ENCODE data around the gene EYA4.

EYA4 gene

DNA sequence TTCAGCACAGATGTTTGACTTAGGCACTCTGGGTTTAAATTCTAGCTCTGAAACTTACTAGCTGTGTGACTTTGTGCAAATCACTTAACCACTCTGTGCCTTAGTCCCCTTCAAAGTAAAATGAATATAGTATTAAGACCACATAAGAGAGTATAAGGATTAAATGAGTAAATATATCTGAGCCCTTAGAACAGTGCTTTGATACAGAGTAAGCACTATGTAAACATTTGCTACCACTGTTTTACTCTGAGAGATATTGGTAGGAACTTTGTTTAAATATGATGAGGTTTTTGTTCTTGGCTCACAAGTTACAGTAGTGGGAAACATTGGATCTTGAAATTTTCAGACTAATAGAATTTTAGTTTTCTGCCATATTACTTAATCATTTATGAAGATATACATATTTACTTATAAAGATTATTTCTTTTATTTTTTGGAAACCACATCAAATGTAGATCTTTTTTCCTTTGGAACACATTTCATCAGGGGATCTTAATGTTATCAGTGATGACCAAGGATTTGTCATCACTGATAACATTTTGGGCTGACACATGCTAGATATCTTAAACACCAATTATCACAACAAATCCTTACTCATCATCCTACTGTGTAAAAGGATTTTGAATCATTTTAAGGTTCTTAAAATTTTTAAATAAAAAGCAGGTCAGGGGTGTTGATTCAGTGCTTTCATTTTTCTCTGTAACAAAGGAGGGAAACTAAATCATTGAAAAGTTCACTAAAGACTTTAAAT lies 226.2 kb downstream of the EYA4 start:
- DNase-seq = no peak

DNA sequence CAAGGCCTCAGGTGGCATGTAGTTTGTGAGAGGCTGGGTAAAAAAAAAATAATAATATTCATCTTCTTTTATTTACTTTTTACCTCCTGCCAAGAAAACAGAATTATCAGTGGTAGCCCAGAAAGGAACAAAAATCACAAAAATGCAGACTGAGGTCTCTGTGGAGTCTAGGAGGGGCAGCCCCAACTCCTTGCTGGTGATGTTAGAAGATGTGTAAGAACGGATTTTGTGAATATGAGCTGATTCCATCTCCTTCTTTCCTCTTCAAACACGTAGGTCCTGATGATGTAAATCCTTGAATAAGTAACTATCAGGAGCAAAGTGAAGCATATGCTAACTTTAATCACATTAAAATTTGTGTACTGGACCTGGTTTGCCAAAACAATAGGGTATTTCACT lies 226.8 kb downstream of the EYA4 start:
- DNase-seq = no peak

GRCh38 chr6:133468591-133468990 lies 227.4 kb downstream of the EYA4 start:
- DNase-seq = no peak

GRCh38 chr6:133474516-133474915 lies 233.4 kb downstream of the EYA4 start:
- DNase-seq = no peak

DNA sequence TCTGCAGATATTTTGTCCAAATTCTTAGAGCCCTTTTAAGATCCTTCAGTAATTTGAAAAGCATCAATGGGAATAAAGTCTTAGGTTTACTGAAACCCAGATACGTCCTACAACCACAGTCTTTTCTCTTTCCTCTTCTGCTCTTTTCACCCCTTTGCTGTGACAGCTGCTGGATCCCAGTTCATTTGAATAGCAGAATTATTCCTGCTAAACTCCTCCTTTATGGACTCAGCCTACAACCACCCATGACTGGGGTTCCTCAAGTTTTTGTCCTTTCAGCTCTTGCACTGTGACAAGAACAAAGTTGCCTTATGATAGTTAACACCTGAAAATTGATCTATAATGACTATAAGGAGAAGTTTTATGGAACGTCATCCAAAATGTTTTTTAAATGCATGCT lies 237.5 kb downstream of the EYA4 start:
- no peak for DNase-seq

GRCh38 chr6:133487174-133487573 lies 246.0 kb downstream of the EYA4 start:
- DNase-seq = no peak

DNA sequence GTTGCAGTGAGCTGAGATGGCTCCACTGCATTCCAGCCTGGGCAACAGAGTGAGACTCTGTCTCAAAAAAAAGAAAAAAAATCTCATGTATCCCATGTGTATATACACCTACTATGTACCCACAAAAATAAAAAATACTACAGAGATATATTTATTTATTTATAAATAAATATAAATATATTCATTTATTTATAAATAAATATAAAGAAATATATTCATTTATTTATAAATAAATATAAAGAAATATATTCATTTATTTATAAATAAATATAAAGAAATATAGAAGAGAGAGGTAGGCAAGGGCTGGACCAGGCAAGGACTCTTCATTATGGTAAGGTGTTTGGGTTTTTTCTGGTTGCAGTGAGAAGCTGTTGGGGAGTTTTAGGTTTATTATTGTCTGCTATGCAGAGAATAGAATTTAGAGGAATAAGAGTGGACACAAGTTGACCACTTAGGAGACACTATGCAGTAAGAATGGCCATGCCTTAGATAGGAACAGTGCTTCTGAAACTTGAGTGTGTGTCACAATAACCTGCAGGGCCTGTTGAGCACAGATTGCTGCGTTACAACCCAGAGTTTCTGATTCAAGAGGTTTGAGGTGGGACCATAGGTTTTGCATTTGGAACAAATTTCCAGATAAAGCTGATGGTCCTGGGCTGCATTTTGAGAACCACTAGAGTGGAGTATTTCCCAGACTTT lies 254.2 kb downstream of the EYA4 start:
- DNase-seq = no peak

- DNase-seq = no peak
Measured at GRCh38 chr6:133499662-133500061, 258.5 kb downstream of the EYA4 start.

DNA sequence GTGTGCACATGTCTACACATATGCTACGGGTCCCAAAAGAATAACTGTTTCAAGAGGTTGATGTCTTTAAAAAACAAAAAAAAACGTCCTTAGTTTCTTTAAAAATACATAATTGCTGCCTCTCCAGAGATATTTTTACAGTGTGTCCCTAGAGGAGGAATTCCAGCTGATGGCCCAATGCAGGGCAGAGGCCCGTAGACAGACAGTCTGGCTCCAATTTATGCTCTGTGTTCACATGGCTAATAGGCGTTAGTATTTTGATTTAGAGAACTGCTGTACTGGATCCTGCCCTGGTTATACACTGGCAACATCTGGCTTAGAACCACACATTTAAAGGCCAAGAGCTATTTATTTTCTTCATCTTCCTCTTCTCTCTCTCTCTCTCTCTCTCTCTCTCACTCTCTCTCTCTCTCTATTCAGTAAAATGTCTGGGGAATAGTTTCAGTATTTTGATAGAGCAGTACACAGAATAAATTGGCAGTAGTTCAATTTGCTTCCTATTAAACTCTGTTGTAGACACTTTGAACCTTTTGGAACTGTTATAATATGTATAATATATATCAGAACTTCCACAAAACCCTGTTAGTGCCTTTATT lies 260.6 kb downstream of the EYA4 start:
- DNase-seq = no peak

DNA sequence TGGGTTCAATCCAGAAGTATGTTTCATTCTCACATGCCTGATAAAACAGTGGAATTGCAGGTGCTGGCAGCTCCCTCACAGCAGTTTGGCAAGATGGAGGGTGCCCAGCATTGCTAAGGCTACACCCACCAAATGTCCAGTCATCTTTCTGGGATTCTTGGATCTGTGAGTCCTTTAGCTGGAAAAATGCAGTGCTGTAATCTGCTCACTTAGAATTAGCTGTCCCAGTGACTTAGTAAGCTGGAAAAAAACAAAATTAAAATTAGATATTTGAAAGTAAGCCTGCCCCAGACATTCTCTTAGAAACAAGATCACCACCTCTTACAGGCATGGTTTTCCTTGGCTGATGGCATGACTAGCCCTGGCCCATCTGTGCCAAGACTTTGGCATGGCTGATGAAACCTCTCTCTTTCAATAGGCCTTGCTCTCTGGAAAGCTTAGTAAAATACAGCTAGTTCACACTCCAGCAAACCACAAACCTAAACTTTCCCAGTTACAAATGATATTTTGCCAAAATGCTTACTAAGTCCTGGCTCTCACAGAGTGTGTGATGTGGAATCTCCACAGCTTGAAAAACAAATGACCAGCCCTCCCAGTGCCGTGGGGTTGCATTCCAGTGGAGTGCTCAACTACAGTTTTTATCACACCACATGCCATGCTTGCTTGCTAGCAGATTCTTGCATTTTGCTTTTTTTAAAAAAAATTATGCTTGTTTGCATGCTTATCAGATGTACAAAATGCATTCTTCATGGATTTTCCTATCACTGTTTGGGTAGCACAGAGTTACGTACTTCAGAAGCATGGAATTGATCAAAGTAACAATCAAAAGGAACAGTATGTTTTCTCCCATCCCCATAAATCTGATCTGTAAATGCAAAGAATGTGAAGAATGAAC lies 261.5 kb downstream of the EYA4 start:
- peak; percentile 10 for DNase-seq

DNA sequence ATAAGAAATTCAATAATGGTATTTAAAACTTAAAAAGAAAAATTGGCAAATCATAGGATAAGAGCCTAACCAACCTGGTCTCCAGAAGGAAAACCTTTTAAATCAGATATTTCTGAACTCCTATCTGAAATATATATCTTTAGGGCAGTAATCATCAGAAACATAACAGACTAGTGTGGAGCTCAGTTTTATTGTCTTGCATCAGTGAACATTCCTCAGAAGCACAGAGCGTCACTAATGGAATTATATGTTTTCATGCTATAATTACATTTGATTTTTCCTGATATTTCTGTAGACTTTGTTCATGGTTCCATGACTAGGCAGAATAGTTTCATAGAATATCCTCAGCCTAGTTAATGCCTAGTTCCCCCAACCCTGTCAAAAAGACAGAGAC lies 262.2 kb downstream of the EYA4 start:
- DNase-seq = no peak

GRCh38 chr6:133504158-133504557 lies 263.0 kb downstream of the EYA4 start:
- no peak for DNase-seq

- no peak for DNase-seq
Measured at GRCh38 chr6:133504761-133505160, 263.6 kb downstream of the EYA4 start.

DNA sequence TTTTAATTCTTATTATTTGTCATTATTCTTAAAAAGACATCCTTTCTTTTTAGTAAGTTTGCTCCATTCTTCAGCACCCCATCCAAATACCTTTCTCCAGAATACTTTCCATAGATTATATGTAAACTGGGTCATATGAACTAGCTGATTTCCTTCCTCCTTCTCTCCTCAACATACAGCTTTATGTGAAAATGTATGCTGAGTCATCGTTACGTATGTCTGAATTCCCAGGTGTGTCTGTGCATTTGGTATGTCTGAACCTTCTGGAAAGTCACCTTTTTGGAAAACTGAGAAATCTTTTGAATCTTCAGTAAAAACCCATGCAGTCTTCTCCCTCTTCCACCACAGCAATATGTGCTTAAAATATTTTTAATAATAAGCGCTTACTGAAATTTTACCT lies 264.5 kb downstream of the EYA4 start:
- DNase-seq = no peak

DNA sequence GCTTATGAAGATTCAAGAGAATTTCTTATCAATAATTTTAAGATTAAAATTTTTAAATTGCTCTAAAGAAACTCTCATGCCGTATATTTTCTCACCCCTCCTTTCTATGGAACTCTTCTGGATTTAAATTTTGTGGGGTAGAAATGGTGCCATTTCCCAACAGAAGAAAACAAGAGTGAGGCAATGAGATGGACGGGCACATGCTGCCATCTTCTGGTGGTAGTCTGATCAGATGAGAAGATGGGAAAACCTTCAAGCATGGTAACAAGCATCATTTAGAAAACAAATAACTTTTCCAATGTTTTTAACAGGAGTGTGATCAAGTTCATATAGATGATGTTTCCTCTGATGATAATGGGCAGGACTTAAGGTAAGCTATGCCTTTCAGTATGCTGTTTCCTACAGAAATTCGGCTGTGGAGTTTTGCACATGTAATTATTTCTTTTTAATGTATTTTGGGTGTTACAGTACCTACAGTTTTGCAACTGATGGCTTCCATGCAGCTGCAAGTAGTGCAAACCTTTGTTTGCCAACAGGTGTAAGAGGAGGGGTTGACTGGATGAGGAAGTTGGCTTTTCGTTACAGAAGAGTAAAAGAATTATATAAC lies 271.4 kb downstream of the EYA4 start:
- DNase-seq = peak; percentile 47

DNA sequence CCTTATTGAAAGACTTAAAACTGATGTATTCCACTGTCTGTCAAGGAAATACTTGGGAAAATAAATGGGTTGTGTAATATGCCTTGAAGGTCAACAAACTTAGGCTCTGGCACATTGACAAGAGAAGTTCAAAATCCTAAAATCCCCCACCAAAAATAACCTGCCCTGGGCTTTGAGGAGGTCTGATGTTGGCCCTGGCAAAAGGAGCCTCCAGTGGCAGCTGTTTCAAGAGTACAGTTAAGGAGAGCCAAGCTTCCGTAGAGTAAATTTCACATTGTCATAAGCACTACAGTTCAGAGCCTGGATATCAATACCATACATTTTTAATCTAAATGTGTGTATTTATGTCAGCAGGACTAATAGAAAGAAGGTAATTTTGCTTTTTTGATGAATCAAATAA lies 282.7 kb downstream of the EYA4 start:
- no peak for DNase-seq

DNA sequence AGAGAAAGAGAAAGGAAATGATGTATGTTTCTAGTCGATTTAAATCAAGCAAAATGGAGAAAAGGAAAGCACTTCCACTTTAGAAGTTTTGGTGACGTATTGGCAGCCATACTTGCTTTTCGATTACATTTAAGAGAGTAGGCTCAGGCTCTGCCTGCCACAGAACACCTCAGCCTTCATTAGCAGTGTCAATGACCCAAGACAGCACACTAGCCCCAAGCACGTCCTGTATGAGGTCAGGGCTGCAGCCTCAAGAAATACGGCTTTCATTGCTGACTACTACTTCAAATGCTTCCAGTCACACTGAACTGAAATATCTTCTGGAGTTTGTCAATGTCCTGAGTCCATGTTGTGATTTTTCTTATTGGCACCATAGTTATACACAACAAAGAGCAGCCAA lies 285.3 kb downstream of the EYA4 start:
- DNase-seq = no peak

DNA sequence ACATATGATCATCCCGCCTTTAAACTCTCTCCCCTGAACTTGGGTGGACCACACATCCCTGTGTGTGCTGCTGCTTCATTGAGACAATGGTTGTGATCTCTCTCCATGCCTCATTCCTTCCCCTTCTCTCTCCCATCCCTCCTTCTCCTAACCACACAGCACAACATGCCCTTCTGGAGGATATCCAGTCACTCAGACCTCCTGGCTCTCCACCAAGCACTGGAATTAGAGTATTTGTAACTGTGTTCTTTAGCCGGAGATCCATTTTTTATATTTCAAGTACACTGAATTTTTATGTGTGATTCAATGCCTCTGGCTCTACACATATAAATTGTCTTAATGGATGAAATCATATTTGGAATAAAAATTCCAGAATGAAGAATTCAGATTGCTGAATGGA lies 287.4 kb downstream of the EYA4 start:
- no peak for DNase-seq

DNA sequence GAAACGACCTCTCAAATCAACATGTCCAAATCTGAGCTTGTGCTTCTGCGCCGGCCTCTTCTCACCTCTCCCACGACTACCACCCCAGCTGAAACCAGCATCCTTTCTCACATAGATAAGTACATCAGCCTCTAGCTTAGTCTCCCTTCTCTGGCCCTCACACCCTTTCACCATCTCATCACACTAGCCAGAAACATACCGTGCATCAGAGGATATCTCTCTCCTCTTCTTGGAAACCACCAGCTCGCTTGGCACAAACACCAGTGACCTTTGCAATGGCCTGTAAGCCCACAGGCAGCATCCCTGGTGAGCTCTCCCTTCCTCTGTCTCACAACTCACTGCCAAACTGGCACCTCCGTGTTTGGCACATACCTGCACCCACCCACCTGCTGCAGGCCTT lies 291.8 kb downstream of the EYA4 start:
- no peak for DNase-seq

DNA sequence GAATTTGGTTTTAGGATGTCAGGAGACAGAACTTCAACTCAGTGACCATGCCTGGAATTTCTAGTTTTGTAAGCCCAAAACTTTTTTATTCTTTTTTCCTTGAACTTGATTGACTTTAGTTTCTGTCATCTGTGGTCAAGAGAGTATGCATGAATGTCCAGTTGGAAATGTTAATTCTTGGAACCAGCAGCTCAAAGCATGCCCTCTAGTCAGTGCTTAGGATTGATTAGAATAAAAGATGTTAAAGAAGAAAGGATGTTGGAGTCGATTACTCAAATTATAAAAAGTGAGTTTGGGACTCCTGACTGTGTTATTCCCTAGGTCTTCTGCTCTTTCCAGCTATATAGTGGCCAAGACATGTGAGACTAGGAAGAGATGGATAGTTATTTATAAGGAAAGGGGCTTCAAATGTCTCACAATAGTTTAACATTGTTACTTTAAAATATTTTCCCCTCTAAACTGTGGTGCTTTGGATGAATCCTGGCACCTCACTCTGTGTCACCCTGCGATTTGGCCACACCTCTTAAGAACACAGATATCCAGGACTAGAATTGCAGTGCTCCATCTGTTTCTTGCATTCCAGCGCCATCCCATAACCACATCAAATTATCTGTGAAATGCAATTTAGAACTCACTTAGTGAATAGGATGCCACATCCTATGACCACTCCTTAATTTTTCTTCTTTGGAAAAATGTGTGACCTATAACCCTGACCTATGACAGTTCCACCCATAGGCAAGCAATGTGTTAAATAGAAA lies 298.5 kb downstream of the EYA4 start:
- no peak for DNase-seq

- no peak for DNase-seq
Measured at GRCh38 chr6:133540361-133540760, 299.2 kb downstream of the EYA4 start.

DNA sequence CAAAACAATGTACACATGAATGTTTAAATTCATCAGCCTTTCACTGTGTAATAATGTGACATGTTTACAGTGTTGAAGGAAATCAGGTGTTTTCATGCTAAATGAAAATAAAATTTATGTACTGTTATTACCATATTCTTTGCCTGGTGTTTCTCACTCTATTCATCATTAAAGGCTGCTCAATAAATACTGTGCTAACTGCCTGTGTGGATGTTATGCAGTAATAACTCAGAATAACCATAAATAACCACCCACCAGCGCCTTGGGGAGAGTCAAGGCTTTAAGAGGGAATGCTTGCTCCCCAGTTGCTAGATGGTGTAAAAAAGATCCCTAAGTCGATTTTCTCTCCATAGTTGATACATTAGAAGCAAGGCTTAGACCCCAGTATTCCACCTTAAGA lies 299.9 kb downstream of the EYA4 start:
- DNase-seq = no peak

Data from NCI-H1105 (cell line).